SK-N-SH (cell line): ENCODE results near the gene TMEM131L. TPM values are rescaled to one million over a fixed set of nuclear protein-coding genes. Genes with fewer than 3 reads are reported as not detected.

Source experiments
- CTCF ChIA-PET: fragments of 300-600, 350-600 bp; formaldehyde crosslinking; extraction: SDS; loops from one replicate; lab custom pipeline; 2021; lab: Yijun Ruan, JAX
- POLR2A ChIA-PET: fragments of 350-600 bp; sonication (Branson Sonifier 250); formaldehyde crosslinking; extraction: SDS; loops from one replicate; lab custom pipeline; 2020; ENCODE audit warnings: antibody characterized with exemption, inconsistent platforms; lab: Yijun Ruan, JAX
- DNase-seq: peaks from one replicate; pipeline ENCODE4 v3.0.0; 2012
- H2AFZ ChIP-seq: fragments of 200-600 bp; sonication (generic); 2 replicates; pipeline ENCODE4 v1.8.1; 2016; ENCODE audit warnings: antibody characterized with exemption, mild to moderate bottlenecking, low read depth
- H3F3A ChIP-seq: fragments of 200-600 bp; sonication (generic); replicated peaks from 2 replicates; pipeline ENCODE3; 2016; ENCODE audit warnings: antibody characterized with exemption, mild to moderate bottlenecking; ENCODE audit not compliant: insufficient read depth
- H3K27ac ChIP-seq, 2 experiments: fragments of 200-500 bp in 1 of 2; fragments of 200-600 bp in 1 of 2; sonication (Bioruptor generic) in 1 of 2; sonication (generic), shearing (Covaris generic) in 1 of 2; 2 replicates each; pipeline versions ENCODE4 v1.5.1 to v1.6.1; 2014 to 2016; ENCODE audit warnings: low read depth in 2 of 2, inconsistent platforms in 1 of 2, low read length in 1 of 2, mild to moderate bottlenecking in 1 of 2, mixed read lengths in 1 of 2
- H3K27me3 ChIP-seq: fragments of 200-600 bp; sonication (generic), shearing (Covaris generic); 2 replicates; pipeline ENCODE4 v1.6.1; 2016; ENCODE audit warnings: mixed run types; ENCODE audit not compliant: insufficient read depth
- H3K36me3 ChIP-seq, 2 experiments: fragments of 200-500 bp in 1 of 2; fragments of 200-600 bp in 1 of 2; sonication (Bioruptor generic) in 1 of 2; sonication (generic) in 1 of 2; replicated peaks in 1 of 2; 2 replicates each; pipeline versions ENCODE3 to v1.5.1; 2014 to 2016; ENCODE audit warnings: low read length in 1 of 2, mild to moderate bottlenecking in 1 of 2; ENCODE audit not compliant: insufficient read depth in 2 of 2, control insufficient read depth in 1 of 2
- H3K4me1 ChIP-seq, 2 experiments: fragments of 200-500 bp in 1 of 2; fragments of 200-600 bp in 1 of 2; sonication (Bioruptor generic) in 1 of 2; sonication (generic), shearing (Covaris generic) in 1 of 2; 2 replicates each; pipeline versions ENCODE4 v1.5.1 to v1.6.1; 2014 to 2016; ENCODE audit warnings: low read depth in 1 of 2, low read length in 1 of 2, mixed run types in 1 of 2; ENCODE audit not compliant: insufficient read depth in 2 of 2, control insufficient read depth in 1 of 2
- H3K4me2 ChIP-seq: fragments of 200-600 bp; sonication (generic), shearing (Covaris generic); 2 replicates; pipeline ENCODE4 v1.6.1; 2017; ENCODE audit warnings: mixed run types
- H3K4me3 ChIP-seq, 2 experiments: fragments of 200-500 bp in 1 of 2; fragments of 200-600 bp in 1 of 2; sonication (Bioruptor generic) in 1 of 2; sonication (generic), shearing (Covaris generic) in 1 of 2; 2 replicates each; pipeline versions ENCODE4 v1.5.1 to v1.8.1; 2014 to 2016; ENCODE audit warnings: low read depth in 2 of 2, inconsistent platforms in 1 of 2, low read length in 1 of 2, mild to moderate bottlenecking in 1 of 2, mixed read lengths in 1 of 2, moderate library complexity in 1 of 2
- H3K79me2 ChIP-seq: fragments of 200-600 bp; sonication (generic); 2 replicates; pipeline ENCODE4 v1.8.1; 2017; ENCODE audit warnings: mild to moderate bottlenecking; ENCODE audit not compliant: insufficient read depth
- H3K9ac ChIP-seq: fragments of 200-600 bp; sonication (generic); 2 replicates; pipeline ENCODE4 v1.6.1; 2017; ENCODE audit warnings: mixed run types
- H3K9me2 ChIP-seq: fragments of 200-600 bp; sonication (generic); 2 replicates; pipeline ENCODE4 v1.6.1; 2017; ENCODE audit warnings: mixed run types
- H3K9me3 ChIP-seq: fragments of 200-600 bp; sonication (generic); 2 replicates; pipeline ENCODE4 v1.6.1; 2017; ENCODE audit warnings: mixed run types, mild to moderate bottlenecking, moderate library complexity
- H4K20me1 ChIP-seq: fragments of 200-600 bp; sonication (generic); 2 replicates; pipeline ENCODE4 v1.6.1; 2017; ENCODE audit warnings: mild to moderate bottlenecking, mixed run types; ENCODE audit not compliant: insufficient read depth
- CHD2 ChIP-seq: fragments of 150-350 bp; IDR thresholded peaks from 2 replicates; pipeline ENCODE4 v1.6.1; 2018; ENCODE audit warnings: low read length; ENCODE audit not compliant: partially characterized antibody
- CTCF ChIP-seq: fragments of 200-600 bp; sonication (generic); IDR thresholded peaks from 2 replicates; pipeline ENCODE4 v1.6.1; 2017; ENCODE audit warnings: antibody characterized with exemption, mild to moderate bottlenecking, moderate library complexity
- FOSL2 ChIP-seq: IDR thresholded peaks from 2 replicates; pipeline ENCODE4 v1.4.0; 2012; ENCODE audit warnings: low read depth, mild to moderate bottlenecking, moderate library complexity, borderline replicate concordance
- JUND ChIP-seq: IDR thresholded peaks from 2 replicates; pipeline ENCODE4 v1.4.0; 2012
- MXI1 ChIP-seq: IDR thresholded peaks from 2 replicates; pipeline ENCODE4 v1.6.1; 2012; ENCODE audit warnings: mild to moderate bottlenecking, low read depth, low read length, improper control_type of control experiment
- NRF1 ChIP-seq: IDR thresholded peaks from 2 replicates; pipeline ENCODE4 v1.6.1; 2012; ENCODE audit warnings: low read depth, mild to moderate bottlenecking, low read length
- PBX3 ChIP-seq: IDR thresholded peaks from 2 replicates; pipeline ENCODE4; 2012
- REST ChIP-seq: IDR thresholded peaks from 2 replicates; pipeline ENCODE4 v1.6.1; 2012; ENCODE audit warnings: mild to moderate bottlenecking, low read depth, low read length, moderate library complexity
- RXRA ChIP-seq: IDR thresholded peaks from 2 replicates; pipeline ENCODE4 v1.4.0; 2012; ENCODE audit warnings: low read depth, mild to moderate bottlenecking, borderline replicate concordance
- SIN3A ChIP-seq: IDR thresholded peaks from 2 replicates; pipeline ENCODE4 v1.6.1; 2012; ENCODE audit warnings: low read depth, mild to moderate bottlenecking, low read length, moderate library complexity, borderline replicate concordance
- WGBS: methylation state at CpG from one replicate; pipeline ENCODE4 v1.1.6; 2017; ENCODE audit warnings: low lambda C conversion rate; 5-methylcytosine and 5-hydroxymethylcytosine counted together
- polyA plus RNA-seq, 3 experiments: library from polyadenylated mRNA; depleted of rRNA; stranded (reverse); fragments of >200 nt; gene quantifications; 2 replicates each; pipeline ENCODE4 v1.2.3, GENCODE V29; 2012

Gene TMEM131L
- polyA plus RNA-seq, 1 of the 3 experiments (the other 2 are of a cell fraction), result 6.2 TPM

- TF ChIP-seq REST (no peak), NRF1 (no peak), SIN3A (no peak), RXRA (no peak), MXI1 (no peak), PBX3 (no peak), FOSL2 (no peak), CHD2 (no peak)
- no peak for DNase-seq
- ChIA-PET POLR2A (no interaction called here), CTCF (interaction anchor here (1.2 kb wide), 1 partner anchor 54 kb away, joined by 3 read pairs; no protein-coding TSS in a partner anchor)
- no peaks in the 10 kb centered on the region for H3K4me1 ChIP-seq
- no peak overlapping the region for H3K4me2 ChIP-seq
- no peak overlapping the region for H3K27ac ChIP-seq
- no peaks in the 10 kb centered on the region for H4K20me1 ChIP-seq
- no peaks in the 10 kb centered on the region for H3K9me3 ChIP-seq
- H3K36me3 ChIP-seq, result peaks cover 16 to 18% of the 10 kb centered on the region in 2 experiments
- H3K9me2 ChIP-seq, result no peaks in the 10 kb centered on the region
- no peak overlapping the region for H3K4me3 ChIP-seq
- no peak overlapping the region for H3K9ac ChIP-seq
- 78% methylated on average over 3 of the region's 3 CpGs for WGBS
- H3F3A ChIP-seq, result no peaks in the 10 kb centered on the region
- no peaks in the 10 kb centered on the region for H3K27me3 ChIP-seq
- no peaks in the 10 kb centered on the region for H3K79me2 ChIP-seq
- no peak overlapping the region for H2AFZ ChIP-seq
Measured at GRCh38 chr4:153611679-153612078, 145.5 kb downstream of the TMEM131L start.

GRCh38 chr4:153612878-153613277, 146.7 kb downstream of the TMEM131L start:
- H3K27ac ChIP-seq, result no peak overlapping the region
- H2AFZ ChIP-seq, result no peak overlapping the region
- H3K9me2 ChIP-seq, result no peaks in the 10 kb centered on the region
- no peaks in the 10 kb centered on the region for H4K20me1 ChIP-seq
- H3F3A ChIP-seq, result no peaks in the 10 kb centered on the region
- ChIA-PET POLR2A (no interaction called here), CTCF (interaction anchor here (0.8 kb wide), 1 partner anchor 30 kb away, joined by 3 read pairs; no protein-coding TSS in a partner anchor)
- H3K27me3 ChIP-seq, result no peaks in the 10 kb centered on the region
- no peaks in the 10 kb centered on the region for H3K79me2 ChIP-seq
- no peaks in the 10 kb centered on the region for H3K4me1 ChIP-seq
- H3K36me3 ChIP-seq, result peaks cover 16 to 22% of the 10 kb centered on the region in 2 experiments
- no peak overlapping the region for H3K4me2 ChIP-seq
- no peak overlapping the region for H3K9ac ChIP-seq
- no peak overlapping the region for H3K4me3 ChIP-seq
- 99% methylated on average over 2 of the region's 2 CpGs for WGBS
- H3K9me3 ChIP-seq, result no peaks in the 10 kb centered on the region
- TF ChIP-seq CTCF (no peak), FOSL2 (no peak), JUND (no peak)
- TF ChIP-seq, all 33 proteins: peak for 0
- DNase-seq, result no peak
